HepG2 (cell line): Measurements from ENCODE around the gene ARFGEF2.

ENCODE experiments used
- CBX5 ChIP-seq: sonication (generic); formaldehyde crosslinking; IDR thresholded peaks from 2 replicates; pipeline ENCODE4 v1.4.0; 2020; ENCODE audit warnings: missing genetic modification reagents, borderline replicate concordance
- JARID2 ChIP-seq: sonication (generic); formaldehyde crosslinking; IDR thresholded peaks from 2 replicates; pipeline ENCODE4 v1.8.1; 2023; ENCODE audit warnings: missing genetic modification reagents, inconsistent platforms; ENCODE audit not compliant: insufficient replicate concordance
- KAT8 ChIP-seq: IDR thresholded peaks from 2 replicates; pipeline ENCODE4 v1.6.1; 2016; ENCODE audit warnings: missing genetic modification reagents, missing compliant biosample characterization
- MTA1 ChIP-seq: sonication (generic); formaldehyde crosslinking; IDR thresholded peaks from 2 replicates; pipeline ENCODE4 v1.4.0; 2020; ENCODE audit warnings: missing genetic modification reagents, mild to moderate bottlenecking, borderline replicate concordance
- POLR2A ChIP-seq, 2 experiments: IDR thresholded peaks; 2 replicates each; pipeline ENCODE4 v1.6.1; 2011; ENCODE audit warnings: low read depth in 2 of 2, low read length in 2 of 2, mild to moderate bottlenecking in 1 of 2, moderate library complexity in 1 of 2; ENCODE audit not compliant: insufficient read depth in 1 of 2
- RAD21 ChIP-seq: fragments of 450-650 bp; formaldehyde crosslinking; IDR thresholded peaks from 2 replicates; pipeline ENCODE4 v1.5.0; 2020; ENCODE audit warnings: mild to moderate bottlenecking
- SP1 ChIP-seq, 2 experiments: fragments of 450-650 bp in 1 of 2; sonication (generic) in 1 of 2; formaldehyde crosslinking in 1 of 2; IDR thresholded peaks; 2 replicates each; pipeline versions ENCODE4 v1.4.0 to v1.6.1; 2016 to 2020; ENCODE audit warnings: missing genetic modification reagents in 1 of 2
- STAG1 ChIP-seq: sonication (generic); formaldehyde crosslinking; IDR thresholded peaks from 2 replicates; pipeline ENCODE4 v1.4.0; 2020; ENCODE audit warnings: missing genetic modification reagents
- TAF1 ChIP-seq: sonication (generic); formaldehyde crosslinking; IDR thresholded peaks from 2 replicates; pipeline ENCODE4 v1.4.0; 2020; ENCODE audit warnings: missing genetic modification reagents
- TOE1 ChIP-seq: sonication (generic); formaldehyde crosslinking; IDR thresholded peaks from 2 replicates; pipeline ENCODE4 v1.4.0; 2020; ENCODE audit warnings: mild to moderate bottlenecking, missing genetic modification reagents
- ZNF713 ChIP-seq: sonication (generic); formaldehyde crosslinking; IDR thresholded peaks from 2 replicates; pipeline ENCODE4 v1.4.0; 2020; ENCODE audit warnings: mild to moderate bottlenecking, missing genetic modification reagents
- TF ChIP-seq, protein P1 (sequence below): sonication (generic); formaldehyde crosslinking; IDR thresholded peaks from 2 replicates; pipeline ENCODE4 v1.5.0; 2020; ENCODE audit warnings: mild to moderate bottlenecking, missing genetic modification reagents, moderate library complexity
- TF ChIP-seq, protein P2 (sequence below): sonication (generic); formaldehyde crosslinking; IDR thresholded peaks from 2 replicates; pipeline ENCODE4 v1.8.1; 2023; ENCODE audit warnings: mild to moderate bottlenecking, missing genetic modification reagents, borderline replicate concordance

DNA sequence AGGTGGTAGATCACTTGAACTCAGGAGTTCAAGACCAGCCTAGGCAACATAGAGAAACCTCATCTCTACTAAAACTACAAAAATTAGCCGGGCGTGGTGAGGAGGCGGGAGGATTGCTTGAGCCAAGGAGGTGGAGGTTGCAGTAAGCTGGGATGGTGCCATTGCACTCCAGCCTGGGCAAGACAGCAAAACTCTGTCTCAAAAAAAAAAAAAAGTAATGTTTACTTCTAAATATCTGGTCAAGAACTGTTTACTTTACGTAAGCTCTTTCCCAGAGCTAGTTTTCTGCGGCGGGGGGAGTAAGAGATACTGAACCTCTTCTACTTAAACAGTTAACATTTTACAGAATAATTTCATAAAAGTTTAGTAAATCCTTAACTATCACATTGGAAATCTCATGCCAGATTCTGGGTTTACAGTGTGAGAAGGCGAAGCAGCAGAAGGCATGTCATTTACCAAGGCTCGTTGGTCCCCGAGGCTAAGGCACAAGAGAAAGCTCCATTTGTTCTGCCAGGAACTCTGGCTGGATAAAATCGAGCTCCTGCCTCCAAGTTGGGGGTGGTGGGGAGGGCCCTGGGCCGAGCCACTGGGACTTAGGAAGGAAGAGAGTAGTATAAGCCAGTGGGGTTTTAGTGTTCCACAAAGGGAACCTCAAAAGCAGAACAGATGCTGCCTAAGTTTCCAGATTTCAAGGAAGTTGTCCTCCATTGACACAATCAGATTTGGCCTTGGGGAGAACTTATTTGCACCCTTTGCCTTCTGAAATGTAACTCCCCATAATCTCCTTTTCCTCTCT lies 41.7 kb downstream of the ARFGEF2 start:
- TF ChIP-seq TAF1 (CRISPR knock-in tag), result no peak
- TF ChIP-seq SP1 (IDR thresholded peaks at IDR 0.05), result no peak
- no peak for TF ChIP-seq SP1 (CRISPR knock-in tag; IDR thresholded peaks at IDR 0.05)
- TF ChIP-seq, protein P1, sequence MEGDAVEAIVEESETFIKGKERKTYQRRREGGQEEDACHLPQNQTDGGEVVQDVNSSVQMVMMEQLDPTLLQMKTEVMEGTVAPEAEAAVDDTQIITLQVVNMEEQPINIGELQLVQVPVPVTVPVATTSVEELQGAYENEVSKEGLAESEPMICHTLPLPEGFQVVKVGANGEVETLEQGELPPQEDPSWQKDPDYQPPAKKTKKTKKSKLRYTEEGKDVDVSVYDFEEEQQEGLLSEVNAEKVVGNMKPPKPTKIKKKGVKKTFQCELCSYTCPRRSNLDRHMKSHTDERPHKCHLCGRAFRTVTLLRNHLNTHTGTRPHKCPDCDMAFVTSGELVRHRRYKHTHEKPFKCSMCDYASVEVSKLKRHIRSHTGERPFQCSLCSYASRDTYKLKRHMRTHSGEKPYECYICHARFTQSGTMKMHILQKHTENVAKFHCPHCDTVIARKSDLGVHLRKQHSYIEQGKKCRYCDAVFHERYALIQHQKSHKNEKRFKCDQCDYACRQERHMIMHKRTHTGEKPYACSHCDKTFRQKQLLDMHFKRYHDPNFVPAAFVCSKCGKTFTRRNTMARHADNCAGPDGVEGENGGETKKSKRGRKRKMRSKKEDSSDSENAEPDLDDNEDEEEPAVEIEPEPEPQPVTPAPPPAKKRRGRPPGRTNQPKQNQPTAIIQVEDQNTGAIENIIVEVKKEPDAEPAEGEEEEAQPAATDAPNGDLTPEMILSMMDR, result no peak
- TF ChIP-seq CBX5 (CRISPR knock-in tag), result no peak
- TF ChIP-seq POLR2A (IDR thresholded peaks at IDR 0.05; ENCODE audit: insufficient read depth in 1 of 2, low read depth in 2 of 2, low read length in 2 of 2), result no peak
- TF ChIP-seq MTA1 (CRISPR knock-in tag), result no peak
- no peak for TF ChIP-seq ZNF713 (CRISPR knock-in tag)
- TF ChIP-seq RAD21 (CRISPR knock-in tag), result no peak
- TF ChIP-seq, protein P2, sequence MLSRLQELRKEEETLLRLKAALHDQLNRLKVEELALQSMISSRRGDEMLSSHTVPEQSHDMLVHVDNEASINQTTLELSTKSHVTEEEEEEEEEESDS (CRISPR knock-in tag), result no peak
- no peak for TF ChIP-seq KAT8 (CRISPR knock-in tag)
- TF ChIP-seq TOE1 (CRISPR knock-in tag), result no peak
- no peak for TF ChIP-seq JARID2 (CRISPR knock-in tag)
- TF ChIP-seq STAG1 (CRISPR knock-in tag), result no peak
